NCI-H510A treated with DMSO at 0.1 percent for 48 hours (cell line): ENCODE results near the gene TMEM144.
"Not testable (repeated sequence)": the region's sequence is repeated elsewhere in the genome, so short reads cannot be mapped to it uniquely, and the experiment has no call there.

Source experiments
- DNase-seq: peaks from one replicate; lab custom pipeline; 2025; lab: John Stamatoyannopoulos, UW

Gene TMEM144

GRCh38 chr4:158236304-158237030, 26.2 kb downstream of the TMEM144 start:
- no peak for DNase-seq

- no peak for DNase-seq
Observed at GRCh38 chr4:158238575-158238974, 28.3 kb downstream of the TMEM144 start.

- no peak for DNase-seq
Observed at GRCh38 chr4:158239196-158239595, 28.9 kb downstream of the TMEM144 start.

GRCh38 chr4:158243071-158243470, 32.8 kb downstream of the TMEM144 start:
- no peak for DNase-seq

GRCh38 chr4:158250321-158250720, 40.0 kb downstream of the TMEM144 start:
- DNase-seq, result no peak

GRCh38 chr4:158253350-158253980, 43.2 kb downstream of the TMEM144 start:
- peak; percentile 27 for DNase-seq

GRCh38 chr4:158254292-158254691, 44.0 kb downstream of the TMEM144 start:
- DNase-seq, result no peak

GRCh38 chr4:158255727-158256324, 45.5 kb downstream of the TMEM144 start:
- peak; percentile 25 for DNase-seq

- peak; percentile 8 for DNase-seq
Observed at GRCh38 chr4:158259955-158260575, 49.8 kb downstream of the TMEM144 start.

- DNase-seq, result no peak
Observed at GRCh38 chr4:158261480-158261879, 51.2 kb downstream of the TMEM144 start.

- no peak for DNase-seq
Observed at GRCh38 chr4:158268553-158268952, 58.3 kb downstream of the TMEM144 start.

- no peak for DNase-seq
Observed at GRCh38 chr4:158274636-158275035, 64.3 kb downstream of the TMEM144 start.

- no peak for DNase-seq
Observed at GRCh38 chr4:158277558-158277957, 67.3 kb downstream of the TMEM144 start.

GRCh38 chr4:158279052-158279451, 68.8 kb downstream of the TMEM144 start:
- DNase-seq, result not testable (repeated sequence)

GRCh38 chr4:158280856-158281255, 70.6 kb downstream of the TMEM144 start:
- no peak for DNase-seq

- DNase-seq, result no peak
Observed at GRCh38 chr4:158282252-158282651, 72.0 kb downstream of the TMEM144 start.

GRCh38 chr4:158285429-158286216, 75.3 kb downstream of the TMEM144 start:
- peak; percentile 27 for DNase-seq

GRCh38 chr4:158290912-158291311, 80.6 kb downstream of the TMEM144 start:
- no peak for DNase-seq

GRCh38 chr4:158291334-158292055, 81.2 kb downstream of the TMEM144 start:
- no peak for DNase-seq

GRCh38 chr4:158292156-158292555, 81.9 kb downstream of the TMEM144 start:
- DNase-seq, result no peak

- no peak for DNase-seq
Observed at GRCh38 chr4:158295053-158295452, 84.8 kb downstream of the TMEM144 start.
